AG04450 (cell line): ENCODE measurements around the gene C6orf136. TPM values are rescaled to one million over a fixed set of nuclear protein-coding genes. Genes with fewer than 3 reads are reported as not detected.
A peak's percentile ranks its signal among the peaks of the same experiment; 100 is the strongest.
"Not testable (repeated sequence)": the region's sequence is repeated elsewhere in the genome, so short reads cannot be mapped to it uniquely, and the experiment has no call there.

ENCODE experiments used
- CTCF ChIA-PET: fragments of 300-600, 350-600 bp; formaldehyde crosslinking; extraction: SDS; loops from one replicate; lab custom pipeline; 2022; ENCODE audit warnings: antibody characterized with exemption, inconsistent platforms; lab: Charles Lee
- POLR2A ChIA-PET: fragments of 350-600 bp; formaldehyde crosslinking; extraction: SDS; loops from one replicate; lab custom pipeline; 2021; ENCODE audit warnings: antibody characterized with exemption, inconsistent platforms; lab: Yijun Ruan, JAX
- DNase-seq: peaks from one replicate; pipeline ENCODE4 v3.0.0-alpha.2; 2011; ENCODE audit warnings: low read depth, low spot score
- H3K27ac ChIP-seq: one replicate; pipeline ENCODE4 v1.5.1; 2012; ENCODE audit warnings: low read depth, low read length, control low read depth
- H3K27me3 ChIP-seq: one replicate; pipeline ENCODE4 v1.6.0; 2012; ENCODE audit warnings: low read length; ENCODE audit not compliant: control insufficient read depth, insufficient read depth
- H3K4me3 ChIP-seq: 2 replicates; pipeline ENCODE4 v1.5.1; 2011; ENCODE audit warnings: mild to moderate bottlenecking, low read depth, low read length, control low read depth
- H3K9me3 ChIP-seq: 2 replicates; pipeline ENCODE4 v1.5.1; 2012; ENCODE audit warnings: low read length; ENCODE audit not compliant: control insufficient read depth, insufficient read depth
- CTCF ChIP-seq: IDR thresholded peaks from 2 replicates; pipeline ENCODE4 v1.5.1; 2011; ENCODE audit warnings: low read depth, low read length, control low read depth, inconsistent platforms
- polyA minus RNA-seq: library from RNA; depleted of rRNA, polyadenylated mRNA; stranded (reverse); fragments of >200 nt; gene quantifications from 2 replicates; pipeline ENCODE4 v1.2.3, GENCODE V29; 2011; rRNA and poly(A)+ RNA removed
- polyA plus RNA-seq: library from polyadenylated mRNA; depleted of rRNA; stranded (reverse); fragments of >200 nt; gene quantifications from 2 replicates; pipeline ENCODE4 v1.2.3, GENCODE V29; 2011; rRNA removed

Gene C6orf136, protein sequence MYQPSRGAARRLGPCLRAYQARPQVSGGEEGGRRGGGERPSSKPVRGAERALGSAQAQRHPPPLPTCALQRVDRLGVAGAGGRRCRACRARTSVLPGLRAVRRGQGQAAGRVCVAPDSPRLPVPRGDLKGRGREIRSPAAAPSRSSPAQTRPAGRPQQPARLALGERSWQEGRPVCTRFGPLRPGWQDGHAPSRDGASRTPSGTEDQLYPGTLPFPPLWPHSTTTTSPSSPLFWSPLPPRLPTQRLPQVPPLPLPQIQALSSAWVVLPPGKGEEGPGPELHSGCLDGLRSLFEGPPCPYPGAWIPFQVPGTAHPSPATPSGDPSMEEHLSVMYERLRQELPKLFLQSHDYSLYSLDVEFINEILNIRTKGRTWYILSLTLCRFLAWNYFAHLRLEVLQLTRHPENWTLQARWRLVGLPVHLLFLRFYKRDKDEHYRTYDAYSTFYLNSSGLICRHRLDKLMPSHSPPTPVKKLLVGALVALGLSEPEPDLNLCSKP
- polyA plus RNA-seq (5.1 and 5.5 TPM in 2 replicates), polyA minus RNA-seq (8.2 and 14.0 TPM in 2 replicates)

GRCh38 chr6:30646450-30647241 lies at the start of gene C6orf136:
C6orf136 (plus strand) TSS chr6:30647133; CDS start chr6:30647232, 99 bp downstream.
- H3K27ac ChIP-seq = peak within 1 kb of the TSS; percentile 68
- no peaks in the 10 kb centered on the region; the same call in 1 of the 2 replicates for H3K9me3 ChIP-seq
- DNase-seq = peak; percentile 84
- TF ChIP-seq CTCF = no peak
- POLR2A ChIA-PET = interaction anchor here (0.6 to 1.4 kb wide), 7 partner anchors 12 to 174 kb away, joined by 3 to 11 read pairs (median 4); no protein-coding TSS in a partner anchor
- peak within 1 kb of the TSS; percentile 87 for H3K4me3 ChIP-seq
- CTCF ChIA-PET = no interaction called here
- no peaks in the 10 kb centered on the region for H3K27me3 ChIP-seq

DNA sequence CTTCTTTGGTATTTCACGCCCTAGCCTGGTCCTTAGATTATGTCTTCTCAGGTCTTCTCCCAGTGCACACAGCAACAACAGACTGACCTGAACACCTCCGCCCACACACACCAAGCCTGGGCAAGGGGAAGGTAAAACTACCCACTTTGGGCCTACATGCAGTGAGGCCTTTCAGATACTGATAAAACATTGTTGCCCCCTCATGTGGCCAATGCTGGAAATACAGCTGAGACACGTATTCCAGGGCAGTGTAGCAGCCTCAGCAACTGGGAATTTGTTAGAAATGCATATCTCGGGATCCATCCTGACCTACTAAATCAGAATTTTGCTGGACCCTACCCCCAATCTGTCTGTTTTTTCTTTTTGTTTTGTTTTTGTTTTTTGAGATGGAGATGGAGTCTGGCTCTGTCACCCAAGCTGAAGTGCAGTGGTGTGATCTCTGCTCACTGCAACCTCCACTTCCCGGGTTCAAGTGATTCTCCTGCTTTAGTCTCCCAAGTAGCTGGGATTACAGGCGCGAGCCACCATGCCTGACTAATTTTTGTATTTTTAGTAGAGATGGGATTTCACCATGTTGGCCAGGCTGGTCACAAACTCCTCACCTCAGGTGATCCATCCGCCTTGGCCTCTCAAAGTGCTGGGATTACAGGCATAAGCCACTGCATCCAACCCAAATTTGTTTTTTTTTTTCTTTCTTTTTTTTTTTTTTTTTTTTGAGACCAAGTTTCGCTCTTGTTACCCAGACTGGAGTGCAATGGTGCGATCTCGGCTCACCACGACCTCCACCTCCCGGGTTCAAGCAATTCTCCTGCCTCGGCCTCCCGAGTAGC lies 49.4 kb upstream of the C6orf136 start:
- TF ChIP-seq CTCF = peak; percentile 78

GRCh38 chr6:30598912-30599624 lies 47.9 kb upstream of the C6orf136 start:
- no peak for DNase-seq
- CTCF ChIA-PET = interaction anchor here (0.6 to 1.4 kb wide), 2 partner anchors 117 to 538 kb away, joined by 3 read pairs; no protein-coding TSS in a partner anchor
- H3K27ac ChIP-seq = no peak overlapping the region
- H3K4me3 ChIP-seq = no peak overlapping the region
- no peak for TF ChIP-seq CTCF
- no peaks in the 10 kb centered on the region for H3K27me3 ChIP-seq
- H3K9me3 ChIP-seq = no peaks in the 10 kb centered on the region; the same call in 1 of the 2 replicates
- POLR2A ChIA-PET = interaction anchor here (6.4 kb wide), 1 partner anchor 15 kb away, joined by 69 read pairs; no protein-coding TSS in a partner anchor

More for the DNA sequence above, 49.4 kb upstream of the C6orf136 start:
- ChIA-PET POLR2A (interaction anchor here (0.6 to 6.4 kb wide), 9 partner anchors 10 to 1182 kb away, joined by 3 to 69 read pairs (median 4); partner anchors contain the start of gene PRR3), CTCF (interaction anchor here (0.7 to 2.8 kb wide), 17 partner anchors 10 to 144 kb away, joined by 3 to 29 read pairs (median 4); partner anchors contain the start of genes ABCF1, DHX16 and PRR3)
- peak; percentile 48 for DNase-seq
- not testable (repeated sequence) for H3K9me3 ChIP-seq, H3K27ac ChIP-seq, H3K4me3 ChIP-seq, H3K27me3 ChIP-seq

- CTCF ChIA-PET = interaction anchor here (1.4 kb wide), 1 partner anchor 118 kb away, joined by 3 read pairs; no protein-coding TSS in a partner anchor
- POLR2A ChIA-PET = interaction anchor here (1.4 to 6.4 kb wide), 2 partner anchors 11 to 14 kb away, joined by 7 to 69 read pairs; no protein-coding TSS in a partner anchor
- H3K9me3 ChIP-seq = no peaks in the 10 kb centered on the region; the same call in 1 of the 2 replicates
- no peak for DNase-seq
- no peak for TF ChIP-seq CTCF
- no peaks in the 10 kb centered on the region for H3K27me3 ChIP-seq
- peak overlapping the region; percentile 0 for H3K27ac ChIP-seq
- H3K4me3 ChIP-seq = no peak overlapping the region
These were observed 47.2 kb upstream of the C6orf136 start for GRCh38 chr6:30599625-30600324.
